ENCODE results near the gene MED27. TPM values are rescaled to one million over a fixed set of nuclear protein-coding genes. Genes with fewer than 3 reads are reported as not detected.

MED27 gene
- total RNA-seq, 2 donors from 2014 or later, result 12.0 to 18.8 TPM

DNA sequence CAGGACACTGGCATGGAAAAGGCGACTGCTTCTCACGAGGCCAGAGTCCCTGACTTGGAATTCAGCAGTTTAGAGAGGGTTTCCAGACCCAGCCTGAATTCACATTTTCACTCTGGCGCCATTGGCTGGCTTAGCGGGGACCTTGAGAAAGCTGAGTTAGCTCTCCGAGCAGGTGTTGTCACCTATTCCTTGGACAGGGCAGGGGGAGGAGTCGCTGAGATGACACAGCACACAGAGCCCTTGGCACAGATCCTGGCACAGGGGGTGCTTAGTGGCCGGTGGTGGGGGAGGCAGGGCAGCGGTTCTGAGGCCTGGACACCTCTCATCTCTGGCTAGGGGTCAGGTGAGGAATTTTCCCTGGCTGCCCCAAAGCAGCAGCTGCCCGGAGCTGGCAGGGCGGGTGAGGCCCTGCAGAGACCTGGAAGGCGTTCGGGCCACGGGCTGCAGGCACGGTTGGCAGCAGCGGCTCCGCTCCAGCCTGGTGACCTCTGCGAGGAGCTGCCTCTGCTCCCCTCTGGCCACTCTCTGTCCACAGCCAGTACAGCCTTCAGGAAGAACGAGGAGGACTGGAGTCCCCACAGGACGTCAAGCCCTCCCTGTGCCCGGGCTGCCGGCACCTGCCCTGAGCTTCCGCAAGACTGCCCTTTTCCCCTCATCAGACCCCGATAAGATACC, 267.4 kb downstream of the MED27 start:
- no peak for DNase-seq
- H3K9ac ChIP-seq (ENCODE audit: low read depth in 2 of 2, low read length in 2 of 2), result no peak overlapping the region
- intact Hi-C loops (cut with DNase I), result no loop called here
- H3K4me1 ChIP-seq, result no peaks in the 10 kb centered on the region
- no peak overlapping the region for H3K27ac ChIP-seq
- TF ChIP-seq, protein P1, sequence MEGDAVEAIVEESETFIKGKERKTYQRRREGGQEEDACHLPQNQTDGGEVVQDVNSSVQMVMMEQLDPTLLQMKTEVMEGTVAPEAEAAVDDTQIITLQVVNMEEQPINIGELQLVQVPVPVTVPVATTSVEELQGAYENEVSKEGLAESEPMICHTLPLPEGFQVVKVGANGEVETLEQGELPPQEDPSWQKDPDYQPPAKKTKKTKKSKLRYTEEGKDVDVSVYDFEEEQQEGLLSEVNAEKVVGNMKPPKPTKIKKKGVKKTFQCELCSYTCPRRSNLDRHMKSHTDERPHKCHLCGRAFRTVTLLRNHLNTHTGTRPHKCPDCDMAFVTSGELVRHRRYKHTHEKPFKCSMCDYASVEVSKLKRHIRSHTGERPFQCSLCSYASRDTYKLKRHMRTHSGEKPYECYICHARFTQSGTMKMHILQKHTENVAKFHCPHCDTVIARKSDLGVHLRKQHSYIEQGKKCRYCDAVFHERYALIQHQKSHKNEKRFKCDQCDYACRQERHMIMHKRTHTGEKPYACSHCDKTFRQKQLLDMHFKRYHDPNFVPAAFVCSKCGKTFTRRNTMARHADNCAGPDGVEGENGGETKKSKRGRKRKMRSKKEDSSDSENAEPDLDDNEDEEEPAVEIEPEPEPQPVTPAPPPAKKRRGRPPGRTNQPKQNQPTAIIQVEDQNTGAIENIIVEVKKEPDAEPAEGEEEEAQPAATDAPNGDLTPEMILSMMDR (IDR thresholded peaks at IDR 0.05), result no peak
- no peak overlapping the region for H3K4me3 ChIP-seq
- no peaks in the 10 kb centered on the region for H3K27me3 ChIP-seq
- H3K9me3 ChIP-seq, result no peaks in the 10 kb centered on the region
- H3K36me3 ChIP-seq, result no peaks in the 10 kb centered on the region

DNA sequence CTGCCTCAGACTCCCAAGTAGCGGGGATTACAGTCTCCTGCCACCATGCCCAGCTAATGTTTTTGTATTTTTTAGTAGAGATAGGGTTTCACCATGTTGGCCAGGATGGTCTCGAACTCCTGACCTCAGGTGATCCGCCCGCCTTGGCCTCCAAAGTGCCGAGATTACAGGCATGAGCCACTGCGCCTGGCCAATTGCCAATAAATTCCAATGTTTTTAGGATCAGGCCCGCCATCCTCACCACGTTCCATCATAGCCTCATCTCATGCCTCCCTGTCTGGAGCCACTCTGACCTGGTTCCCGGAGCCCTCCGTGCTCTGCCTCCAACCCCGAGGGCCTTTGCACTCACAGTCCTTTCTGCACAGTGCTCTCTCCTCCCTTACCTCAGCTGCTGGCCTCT, 268.3 kb downstream of the MED27 start:
- Histone ChIP-seq H3K36me3 (no peaks in the 10 kb centered on the region), H3K9ac (ENCODE audit: low read depth in 2 of 2, low read length in 2 of 2) (no peak overlapping the region), H3K9me3 (no peaks in the 10 kb centered on the region), H3K27me3 (no peaks in the 10 kb centered on the region), H3K27ac (no peak overlapping the region), H3K4me3 (no peak overlapping the region), H3K4me1 (no peaks in the 10 kb centered on the region)
- DNase-seq, result no peak
- TF ChIP-seq, protein P1 (IDR thresholded peaks at IDR 0.05), result no peak
- intact Hi-C loops (cut with DNase I), result no loop called here

GRCh38 chr9:131810351-131811170, 269.1 kb downstream of the MED27 start:
- intact Hi-C loops (cut with DNase I), result no loop called here
- Histone ChIP-seq H3K27ac (no peak overlapping the region), H3K9ac (ENCODE audit: low read depth in 2 of 2, low read length in 2 of 2) (no peak overlapping the region), H3K4me3 (no peak overlapping the region), H3K4me1 (no peaks in the 10 kb centered on the region), H3K36me3 (no peaks in the 10 kb centered on the region), H3K9me3 (no peaks in the 10 kb centered on the region), H3K27me3 (no peaks in the 10 kb centered on the region)
- TF ChIP-seq, protein P1 (IDR thresholded peaks at IDR 0.05), result no peak
- no peak for DNase-seq

Other genes starting within 250 kb of the MED27 start
- gene NTNG2, start 82.2 kb upstream of the MED27 start, total RNA-seq, result 1 to 10 TPM in 1 of 2 donors, under 1 TPM in 1; 0.59 to 1.3 TPM

All from colonic mucosa (tissue), 4 donors.